ENCODE measurements around the gene GALNT1.

DNA sequence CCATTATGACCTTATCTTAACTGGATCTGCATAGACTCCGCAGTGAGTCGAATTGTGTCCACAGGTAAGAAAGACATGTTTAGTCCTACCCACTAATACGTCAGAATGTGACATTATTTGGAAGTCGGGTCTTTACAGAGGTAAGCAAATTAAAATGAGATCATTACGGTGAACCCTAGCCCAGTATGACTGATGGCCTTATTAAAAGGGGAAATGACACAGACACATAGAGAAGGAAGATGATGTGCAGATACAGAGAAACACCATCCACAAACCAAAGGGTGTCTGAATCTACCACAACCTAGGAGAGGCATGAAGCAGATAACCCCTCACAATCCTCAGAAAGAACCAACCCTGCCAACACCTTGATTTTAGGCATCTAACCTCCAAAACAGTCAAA lies 135.6 kb downstream of the GALNT1 start:
- TF ChIP-seq EZH2 (IDR thresholded peaks at IDR 0.05) (no peak), FOXP2 (optimal IDR thresholded peaks at IDR 0.05; ENCODE audit: control extremely low read depth, extremely low read length, insufficient read depth) (no peak), POLR2AphosphoS5 (IDR thresholded peaks at IDR 0.05; ENCODE audit: borderline replicate concordance, low read depth, low read length) (no peak)
